AG04450 (cell line): ENCODE results near the gene RNF130. TPM values are rescaled to one million over a fixed set of nuclear protein-coding genes. Genes with fewer than 3 reads are reported as not detected.

Source experiments
- CTCF ChIA-PET: fragments of 300-600, 350-600 bp; formaldehyde crosslinking; extraction: SDS; loops from one replicate; lab custom pipeline; 2022; ENCODE audit warnings: antibody characterized with exemption, inconsistent platforms; lab: Charles Lee
- POLR2A ChIA-PET: fragments of 350-600 bp; formaldehyde crosslinking; extraction: SDS; loops from one replicate; lab custom pipeline; 2021; ENCODE audit warnings: antibody characterized with exemption, inconsistent platforms; lab: Yijun Ruan, JAX
- DNase-seq: peaks from one replicate; pipeline ENCODE4 v3.0.0-alpha.2; 2011; ENCODE audit warnings: low read depth, low spot score
- H3K27ac ChIP-seq: one replicate; pipeline ENCODE4 v1.5.1; 2012; ENCODE audit warnings: low read depth, low read length, control low read depth
- H3K27me3 ChIP-seq: one replicate; pipeline ENCODE4 v1.6.0; 2012; ENCODE audit warnings: low read length; ENCODE audit not compliant: control insufficient read depth, insufficient read depth
- H3K4me3 ChIP-seq: 2 replicates; pipeline ENCODE4 v1.5.1; 2011; ENCODE audit warnings: mild to moderate bottlenecking, low read depth, low read length, control low read depth
- H3K9me3 ChIP-seq: 2 replicates; pipeline ENCODE4 v1.5.1; 2012; ENCODE audit warnings: low read length; ENCODE audit not compliant: control insufficient read depth, insufficient read depth
- CTCF ChIP-seq: IDR thresholded peaks from 2 replicates; pipeline ENCODE4 v1.5.1; 2011; ENCODE audit warnings: low read depth, low read length, control low read depth, inconsistent platforms
- polyA plus RNA-seq: library from polyadenylated mRNA; depleted of rRNA; stranded (reverse); fragments of >200 nt; gene quantifications from 2 replicates; pipeline ENCODE4 v1.2.3, GENCODE V29; 2011

The RNF130 gene
- polyA plus RNA-seq, 1 experiment = 38.9 TPM

GRCh38 chr5:179953987-179954386 lies 117.6 kb downstream of the RNF130 start:
- ChIA-PET CTCF (no interaction called here), POLR2A (no interaction called here)
- no peak for DNase-seq
- H3K4me3 ChIP-seq = no peak overlapping the region
- H3K27ac ChIP-seq = no peak overlapping the region
- no peaks in the 10 kb centered on the region for H3K9me3 ChIP-seq
- H3K27me3 ChIP-seq = no peaks in the 10 kb centered on the region
- no peak for TF ChIP-seq CTCF

- no peak overlapping the region for H3K27ac ChIP-seq
- no peak for DNase-seq
- H3K4me3 ChIP-seq = no peak overlapping the region
- TF ChIP-seq CTCF = no peak
- ChIA-PET POLR2A (no interaction called here), CTCF (no interaction called here)
- no peaks in the 10 kb centered on the region for H3K9me3 ChIP-seq
- H3K27me3 ChIP-seq = peaks cover 2% of the 10 kb centered on the region
Observed at GRCh38 chr5:179936976-179937681, 134.4 kb downstream of the RNF130 start.

GRCh38 chr5:179930788-179931473 lies 140.6 kb downstream of the RNF130 start:
- ChIA-PET POLR2A (no interaction called here), CTCF (interaction anchor here (1.7 kb wide), 1 partner anchor 160 kb away, joined by 8 read pairs; no protein-coding TSS in a partner anchor)
- Histone ChIP-seq H3K27me3 (no peaks in the 10 kb centered on the region), H3K27ac (no peak overlapping the region), H3K9me3 (no peaks in the 10 kb centered on the region), H3K4me3 (no peak overlapping the region)
- no peak for TF ChIP-seq CTCF
- no peak for DNase-seq

- no peak for DNase-seq
- CTCF ChIA-PET = no interaction called here
- Histone ChIP-seq H3K4me3 (no peak overlapping the region), H3K27ac (no peak overlapping the region), H3K9me3 (no peaks in the 10 kb centered on the region), H3K27me3 (no peaks in the 10 kb centered on the region)
- POLR2A ChIA-PET = no interaction called here
- no peak for TF ChIP-seq CTCF
Observed at GRCh38 chr5:179927824-179928223, 143.7 kb downstream of the RNF130 start.

- H3K9me3 ChIP-seq = no peaks in the 10 kb centered on the region
- CTCF ChIA-PET = no interaction called here
- no peak for DNase-seq
- no peak for TF ChIP-seq CTCF
- H3K27me3 ChIP-seq = no peaks in the 10 kb centered on the region
- POLR2A ChIA-PET = interaction anchor here (0.5 kb wide), 1 partner anchor 141 kb away, joined by 3 read pairs; no protein-coding TSS in a partner anchor
- no peak overlapping the region for H3K27ac ChIP-seq
- H3K4me3 ChIP-seq = no peak overlapping the region
Observed at GRCh38 chr5:179926657-179927056, 144.9 kb downstream of the RNF130 start.
